Adrenal gland (tissue), 19 donors: ENCODE results near the gene LYZL6. TPM values are rescaled to one million over a fixed set of nuclear protein-coding genes. Genes with fewer than 3 reads are reported as not detected.

Experiments used
- DNase-seq, 7 donors: peaks; one replicate each; pipeline ENCODE4 v3.0.0-alpha.2; 2019 to 2020
- H3K27ac ChIP-seq, 5 donors: fragments of 200-600 bp; sonication (generic) in 4 of 5; 1 replicate in 3 of 5; 2 replicates in 2 of 5; pipeline versions ENCODE4 v1.5.1 to v1.8.0; 2016 to 2020; ENCODE audit warnings: mild to moderate bottlenecking in 1 of 5
- H3K27me3 ChIP-seq: fragments of 200-600 bp; 2 replicates; pipeline ENCODE4 v1.8.0; 2021
- H3K36me3 ChIP-seq, 2 donors: fragments of 200-600 bp; replicated peaks in 1 of 2; 1 replicate in 1 of 2; 2 replicates in 1 of 2; pipeline versions ENCODE4 v1.5.1 to v1.8.0; 2018 to 2022
- H3K4me1 ChIP-seq, 2 donors: fragments of 200-600 bp; replicated peaks in 1 of 2; 1 replicate in 1 of 2; 2 replicates in 1 of 2; pipeline versions ENCODE4 v1.5.1 to v1.8.0; 2018 to 2021
- H3K4me3 ChIP-seq, 4 donors: fragments of 200-600 bp; sonication (generic) in 3 of 4; one replicate each; pipeline ENCODE4 v1.5.1; 2016 to 2018
- H3K9me3 ChIP-seq, 3 donors: fragments of 200-600 bp; sonication (generic) in 1 of 3; replicated peaks in 1 of 3; 1 replicate in 2 of 3; 2 replicates in 1 of 3; pipeline versions ENCODE4 v1.5.1 to v1.8.0; 2016 to 2021
- CTCF ChIP-seq, 6 experiments: fragments of 450-650 bp in 4 of 6; fragments of 200-600 bp in 2 of 6; sonication (generic) in 1 of 6; IDR thresholded peaks; 1 replicate in 5 of 6; 2 replicates in 1 of 6; pipeline versions ENCODE4 v1.5.1 to v1.8.0; 2016 to 2021; ENCODE audit warnings: antibody characterized with exemption in 6 of 6, mild to moderate bottlenecking in 2 of 6, moderate library complexity in 1 of 6
- POLR2A ChIP-seq, 2 donors: fragments of 450-650 bp; IDR thresholded peaks; one replicate each; pipeline ENCODE4 v1.6.1; 2017; ENCODE audit warnings: antibody characterized with exemption in 2 of 2, mild to moderate bottlenecking in 2 of 2, moderate library complexity in 1 of 2
- WGBS, 4 donors: extraction: QIAGEN DNeasy Blood & Tissue Kit in 2 of 4; methylation state at CpG; one replicate each; pipeline versions ENCODE4 v1.1.5 to v1.1.7; 2013 to 2017; 5-methylcytosine and 5-hydroxymethylcytosine counted together
- intact Hi-C, 2 donors: fragments of 100-400 bp; cut with DNase I; formaldehyde crosslinking; loops; one replicate each; pipeline versions ENCODE4 v1.14.1 to v1.15.0; 2022 to 2023
- long read RNA-seq, 10 donors: library from polyadenylated mRNA in 3 of 10; unstranded in 2 of 10; stranded (forward) in 1 of 10; transcript quantifications; one replicate each; pipeline ENCODE4 v2.0.0 and lab custom pipeline, GENCODE V29; 2021 to 2026
- polyA plus RNA-seq, 3 donors: library from polyadenylated mRNA; stranded (reverse); fragments of 200-250 nt in 2 of 3; fragments of 350-450 nt in 1 of 3; fragmentation: Illumina TruSeq in 1 of 3; extraction: RNeasy Lipid Tissue Mini Kit (QIAGEN cat#74804) in 1 of 3; gene quantifications; one replicate each; pipeline ENCODE4 v1.2.3, GENCODE V29; 2013 to 2014
- total RNA-seq, 9 donors: library from RNA; depleted of rRNA in 4 of 9; stranded (reverse); fragments of >200 nt in 4 of 9; fragments of 120-200 nt in 1 of 9; fragmentation: NEBNext Ultra II Directional in 1 of 9; extraction: Animal tissue kit (Norgen Biotek cat#: 25700) in 1 of 9; gene quantifications; one replicate each; pipeline versions ENCODE4 v1.1.0 to v1.2.4, GENCODE V29; 2013 to 2023
- donor health status: healthy with polysubstance abuse.
- donor health status: Bipolar disorder and iron deficiency.
- donor health status: DM: yes; HTN: yes; CAD: no.
- donor health status: DM: no; HTN: no; CAD: no.
- donor health status: DM: no; HTN: no; CAD: no.
- donor health status: DM: yes; HTN: yes; CAD: no.

LYZL6 gene
- total RNA-seq (not detected), polyA plus RNA-seq (not detected)
- long read RNA-seq, donor 1: 0 reads
- long read RNA-seq, donor 2: 0 reads
- long read RNA-seq, donor 3: 0 reads
- long read RNA-seq, donor 4: 0 reads
- long read RNA-seq, donor 5: 0 reads
- long read RNA-seq, donor 6: 0 reads
- long read RNA-seq, donor 7: 0 reads
- long read RNA-seq, donor 8: 0 reads
- long read RNA-seq, donor 9: 0 reads
- long read RNA-seq, donor 10: 0 reads

- no peak within 1 kb of the TSS for H3K27ac ChIP-seq
- no peak for TF ChIP-seq POLR2A (IDR thresholded peaks at IDR 0.05)
- TF ChIP-seq CTCF (IDR thresholded peaks at IDR 0.05): no peak
- H3K4me1 ChIP-seq: no peaks in the 10 kb centered on the region
- intact Hi-C loops: loop anchor here in 1 of 2 donors (10.0 kb wide), 1 partner anchor 89 kb away; no protein-coding TSS in a partner anchor
- 70 to 81% (median 73%) methylated on average over 2 of the region's 2 CpGs for WGBS, 4 donors
- DNase-seq: no peak
- no peaks in the 10 kb centered on the region for H3K9me3 ChIP-seq
- H3K27me3 ChIP-seq: no peaks in the 10 kb centered on the region
- no peak within 1 kb of the TSS for H3K4me3 ChIP-seq
- H3K36me3 ChIP-seq: no peaks in the 10 kb centered on the region
Observed at GRCh38 chr17:35943537-35943936, at the start of gene LYZL6. Gene LYZL6, minus strand, starts transcription at chr17:35943713. Its CDS starts 4,357 bp downstream, at chr17:35939356.

GRCh38 chr17:35991075-35991474, 47.6 kb upstream of the LYZL6 start:
- intact Hi-C loops: no loop called here
- no peaks in the 10 kb centered on the region for H3K27me3 ChIP-seq
- no peaks in the 10 kb centered on the region for H3K9me3 ChIP-seq
- no peak overlapping the region for H3K4me3 ChIP-seq
- no peak for DNase-seq
- TF ChIP-seq POLR2A (IDR thresholded peaks at IDR 0.05) (no peak), CTCF (IDR thresholded peaks at IDR 0.05) (no peak)
- 70 to 81% (median 80%) methylated on average over 2 of the region's 2 CpGs for WGBS, 4 donors
- no peaks in the 10 kb centered on the region for H3K36me3 ChIP-seq
- no peaks in the 10 kb centered on the region for H3K4me1 ChIP-seq
- H3K27ac ChIP-seq: no peak overlapping the region

- Histone ChIP-seq H3K4me3 (no peak overlapping the region), H3K27ac (peak overlapping the region in 1 of 5 donors; percentile 18), H3K9me3 (no peaks in the 10 kb centered on the region), H3K4me1 (no peaks in the 10 kb centered on the region), H3K27me3 (no peaks in the 10 kb centered on the region), H3K36me3 (no peaks in the 10 kb centered on the region)
- no peak for DNase-seq
- intact Hi-C loops: no loop called here
- TF ChIP-seq POLR2A (IDR thresholded peaks at IDR 0.05) (no peak), CTCF (IDR thresholded peaks at IDR 0.05) (no peak)
Observed at GRCh38 chr17:35988164-35988563, 44.7 kb upstream of the LYZL6 start.

GRCh38 chr17:35986643-35987042, 43.1 kb upstream of the LYZL6 start, which contains the start of gene CCL14:
Gene CCL14, minus strand, starts transcription at chr17:35986729. Its CDS starts 80 bp downstream, at chr17:35986649.
- WGBS, 4 donors: 31 to 77% (median 62%) methylated on average over 1 of the region's 1 CpG
- Histone ChIP-seq H3K27ac (peak within 1 kb of the TSS in 1 of 5 donors; percentile 49), H3K4me1 (no peaks in the 10 kb centered on the region), H3K36me3 (no peaks in the 10 kb centered on the region), H3K27me3 (no peaks in the 10 kb centered on the region), H3K9me3 (no peaks in the 10 kb centered on the region), H3K4me3 (peak within 1 kb of the TSS in 1 of 4 donors; percentile 15)
- intact Hi-C loops: no loop called here
- DNase-seq: no peak
- no peak for TF ChIP-seq POLR2A (IDR thresholded peaks at IDR 0.05)
- TF ChIP-seq CTCF (IDR thresholded peaks at IDR 0.05): no peak
